MG63 (cell line): ENCODE data around the gene KCNQ1OT1. TPM values are rescaled to one million over a fixed set of nuclear protein-coding genes. Genes with fewer than 3 reads are reported as not detected.

ENCODE experiments used
- DNase-seq: peaks from one replicate; pipeline ENCODE4 v3.0.0-alpha.2; 2020
- H3K27me3 ChIP-seq: fragments of 250-450 bp; sonication (Bioruptor Pico); 2 replicates; pipeline ENCODE4 v1.5.1; 2020; ENCODE audit warnings: mild to moderate bottlenecking, moderate library complexity
- H3K36me3 ChIP-seq: fragments of 250-450 bp; sonication (Bioruptor Pico); 2 replicates; pipeline ENCODE4 v1.5.1; 2020; ENCODE audit warnings: mild to moderate bottlenecking, moderate library complexity
- H3K4me3 ChIP-seq: fragments of 250-450 bp; sonication (Bioruptor Pico); 2 replicates; pipeline ENCODE4 v1.5.1; 2020; ENCODE audit warnings: mild to moderate bottlenecking, moderate library complexity
- H3K9me3 ChIP-seq: fragments of 250-450 bp; sonication (Bioruptor Pico); 2 replicates; pipeline ENCODE4 v1.5.1; 2020; ENCODE audit warnings: mild to moderate bottlenecking, moderate library complexity
- total RNA-seq: library from RNA; depleted of rRNA; stranded (reverse); fragments of >200 nt; shearing (Covaris generic); gene quantifications from 2 replicates; pipeline ENCODE4 v1.2.3, GENCODE V29; 2014; ENCODE audit warnings: low replicate concordance

KCNQ1OT1 gene
- total RNA-seq, 1 experiment from 2014 or later: 0.16 TPM

DNA sequence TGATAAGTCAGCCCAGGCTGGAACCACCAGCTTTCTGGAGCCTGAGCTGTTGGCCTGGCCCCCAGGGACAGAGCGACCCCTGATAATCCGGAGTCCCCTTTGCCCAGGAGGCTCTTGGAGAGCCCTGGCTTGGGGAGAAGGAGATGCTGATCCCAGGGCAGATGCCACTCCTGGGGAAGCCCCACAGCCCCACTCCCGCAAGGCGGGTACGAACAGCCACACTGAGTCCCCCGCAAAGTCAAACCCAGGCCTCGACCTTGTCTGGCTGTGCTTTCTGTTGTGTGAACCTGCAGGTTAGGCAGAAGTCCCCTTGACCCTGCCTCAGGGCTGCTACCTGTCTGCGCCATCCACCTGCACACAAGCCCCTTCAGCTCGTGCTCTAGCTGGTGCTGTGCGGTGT is 108.0 kb downstream of the KCNQ1OT1 start:
- no peaks in the 10 kb centered on the region for H3K27me3 ChIP-seq
- H3K4me3 ChIP-seq: no peak overlapping the region
- no peaks in the 10 kb centered on the region for H3K9me3 ChIP-seq
- no peak for DNase-seq
- H3K36me3 ChIP-seq: no peaks in the 10 kb centered on the region

DNA sequence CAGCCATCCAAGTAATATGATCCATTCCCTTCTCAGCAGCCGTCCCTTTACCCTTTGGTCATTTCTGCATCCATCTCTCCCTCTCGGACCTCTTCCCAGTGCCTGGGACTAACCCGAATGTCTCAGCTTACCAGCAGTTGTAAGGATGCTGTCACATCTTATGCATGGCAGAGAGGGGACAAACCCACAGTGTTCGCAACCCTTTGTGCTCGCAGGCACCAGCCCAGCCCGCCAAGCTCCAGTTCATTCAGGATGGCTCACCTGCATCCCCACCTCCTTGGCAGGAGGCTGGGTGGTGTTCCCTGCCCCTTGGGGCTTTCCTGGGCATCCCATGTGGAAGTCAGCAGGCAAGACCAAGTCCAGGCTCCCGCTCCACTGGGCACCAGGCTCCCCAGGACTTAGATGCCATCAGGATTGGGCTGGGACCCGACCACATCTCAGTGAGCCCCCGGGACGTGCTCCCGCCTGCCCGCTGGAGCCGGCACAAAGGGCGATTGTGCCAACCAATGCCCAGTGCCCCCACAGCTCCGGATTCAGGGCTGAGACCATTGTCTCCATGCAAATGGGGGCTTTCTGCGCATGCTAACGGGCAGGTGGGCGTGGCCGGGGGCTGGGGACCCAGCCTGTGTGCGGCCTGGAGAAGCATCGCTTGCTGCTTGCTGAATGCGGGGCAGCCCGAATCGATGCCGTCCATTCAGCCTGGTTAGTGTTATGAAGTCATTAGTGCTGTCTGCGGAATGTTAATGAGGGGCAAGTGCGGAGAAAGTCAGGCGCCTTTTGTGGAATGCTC is 108.6 kb downstream of the KCNQ1OT1 start:
- H3K4me3 ChIP-seq: no peak overlapping the region
- no peaks in the 10 kb centered on the region for H3K27me3 ChIP-seq
- H3K9me3 ChIP-seq: no peaks in the 10 kb centered on the region
- no peak for DNase-seq
- H3K36me3 ChIP-seq: no peaks in the 10 kb centered on the region

DNA sequence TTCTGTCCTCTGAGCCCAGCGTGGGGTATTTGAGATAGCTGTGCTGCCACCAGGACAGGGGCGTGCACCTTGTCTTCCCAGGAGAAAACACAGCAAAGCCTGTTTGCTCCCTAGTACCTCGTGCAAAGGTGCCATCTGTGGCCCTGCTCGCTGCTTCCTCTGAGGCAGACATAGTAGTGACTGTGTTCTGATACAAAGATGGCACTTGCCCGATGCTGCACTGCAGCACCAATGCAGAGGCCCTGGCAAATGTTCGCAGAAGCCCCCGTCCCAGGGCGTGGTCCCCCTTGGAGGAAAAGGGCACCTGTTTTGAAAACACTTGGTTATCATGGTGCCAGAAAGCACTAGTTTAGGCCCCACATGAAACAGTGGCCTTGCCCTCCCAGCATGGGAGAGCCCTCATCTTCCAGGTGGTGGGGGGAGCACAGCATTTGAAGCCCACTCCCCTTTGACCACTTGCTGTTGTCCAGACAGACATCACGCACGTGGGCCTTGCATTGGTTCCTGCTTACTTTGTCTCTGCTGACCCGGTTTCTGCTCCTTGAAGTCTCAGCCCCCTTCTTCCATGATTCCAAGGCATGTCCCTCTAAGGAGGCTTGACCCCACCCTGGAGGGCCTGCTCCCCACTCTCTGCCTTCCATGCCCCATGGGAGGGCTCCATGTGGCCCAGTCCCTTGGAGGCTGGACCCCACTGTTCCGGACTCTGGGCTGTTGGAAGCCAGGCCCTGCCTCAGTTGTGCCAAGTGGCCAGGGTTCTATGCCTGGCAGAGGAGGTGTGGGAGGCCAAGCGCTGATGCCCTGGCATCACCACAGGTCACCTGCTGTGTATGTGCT is 109.4 kb downstream of the KCNQ1OT1 start:
- no peaks in the 10 kb centered on the region for H3K36me3 ChIP-seq
- DNase-seq: no peak
- H3K27me3 ChIP-seq: no peaks in the 10 kb centered on the region
- H3K9me3 ChIP-seq: no peaks in the 10 kb centered on the region
- H3K4me3 ChIP-seq: no peak overlapping the region

DNA sequence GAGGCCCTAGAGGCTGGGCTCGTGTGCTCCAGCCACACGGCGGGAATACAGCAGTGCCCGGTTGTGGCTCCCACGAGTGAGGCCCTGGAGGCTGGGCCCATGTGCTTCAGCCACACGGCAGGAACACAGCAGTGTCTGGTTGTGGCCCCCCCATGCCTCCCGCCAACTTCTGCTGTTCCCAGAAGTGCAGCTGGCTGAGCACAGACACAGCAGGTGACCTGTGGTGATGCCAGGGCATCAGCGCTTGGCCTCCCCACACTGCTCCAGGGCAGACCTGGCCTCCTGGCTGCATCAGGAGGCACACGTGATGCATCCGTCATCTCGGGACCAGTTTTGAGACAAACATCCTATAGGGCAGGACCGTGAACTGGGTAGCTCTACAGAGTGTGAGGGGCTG is 110.3 kb downstream of the KCNQ1OT1 start:
- H3K4me3 ChIP-seq: no peak overlapping the region
- DNase-seq: no peak
- no peaks in the 10 kb centered on the region for H3K27me3 ChIP-seq
- no peaks in the 10 kb centered on the region for H3K36me3 ChIP-seq
- H3K9me3 ChIP-seq: no peaks in the 10 kb centered on the region

DNA sequence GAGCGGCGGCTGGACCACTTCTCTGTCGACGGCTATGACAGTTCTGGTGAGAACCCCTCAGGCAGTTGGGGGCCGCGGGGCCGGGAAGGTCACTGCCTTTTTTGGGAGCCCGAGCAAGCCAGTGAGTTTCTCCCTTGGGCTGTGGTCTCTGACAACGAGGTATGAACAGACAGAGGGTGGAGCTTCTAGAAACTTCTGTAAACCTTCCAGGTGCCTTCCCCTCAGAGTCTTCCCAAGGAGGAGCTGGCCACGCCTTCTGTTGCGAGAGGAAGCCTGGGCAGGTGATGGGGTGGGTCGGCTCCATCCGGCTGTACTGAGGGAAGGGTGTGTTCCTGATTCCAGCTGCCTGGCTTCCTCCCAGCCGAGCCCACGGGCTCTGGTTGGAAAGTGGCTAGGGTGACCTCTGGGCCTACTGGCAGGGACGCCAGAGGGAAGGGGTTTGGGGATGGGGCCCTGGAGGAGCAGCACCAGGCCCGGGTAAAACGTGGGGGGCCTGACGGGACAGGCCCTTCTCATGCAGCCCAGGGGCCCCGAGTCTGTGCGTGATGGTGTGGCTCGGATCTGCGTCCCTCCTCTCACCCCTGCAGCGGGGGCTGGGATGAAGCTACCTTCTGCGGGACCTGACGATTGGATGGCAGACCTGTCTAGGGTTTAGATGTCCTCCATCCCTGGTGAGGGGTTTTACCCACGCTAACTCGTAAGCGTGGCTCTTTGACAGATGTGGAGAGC is 110.8 kb downstream of the KCNQ1OT1 start:
- DNase-seq: no peak
- Histone ChIP-seq H3K36me3 (no peaks in the 10 kb centered on the region), H3K4me3 (no peak overlapping the region), H3K27me3 (no peaks in the 10 kb centered on the region), H3K9me3 (no peaks in the 10 kb centered on the region)

DNA sequence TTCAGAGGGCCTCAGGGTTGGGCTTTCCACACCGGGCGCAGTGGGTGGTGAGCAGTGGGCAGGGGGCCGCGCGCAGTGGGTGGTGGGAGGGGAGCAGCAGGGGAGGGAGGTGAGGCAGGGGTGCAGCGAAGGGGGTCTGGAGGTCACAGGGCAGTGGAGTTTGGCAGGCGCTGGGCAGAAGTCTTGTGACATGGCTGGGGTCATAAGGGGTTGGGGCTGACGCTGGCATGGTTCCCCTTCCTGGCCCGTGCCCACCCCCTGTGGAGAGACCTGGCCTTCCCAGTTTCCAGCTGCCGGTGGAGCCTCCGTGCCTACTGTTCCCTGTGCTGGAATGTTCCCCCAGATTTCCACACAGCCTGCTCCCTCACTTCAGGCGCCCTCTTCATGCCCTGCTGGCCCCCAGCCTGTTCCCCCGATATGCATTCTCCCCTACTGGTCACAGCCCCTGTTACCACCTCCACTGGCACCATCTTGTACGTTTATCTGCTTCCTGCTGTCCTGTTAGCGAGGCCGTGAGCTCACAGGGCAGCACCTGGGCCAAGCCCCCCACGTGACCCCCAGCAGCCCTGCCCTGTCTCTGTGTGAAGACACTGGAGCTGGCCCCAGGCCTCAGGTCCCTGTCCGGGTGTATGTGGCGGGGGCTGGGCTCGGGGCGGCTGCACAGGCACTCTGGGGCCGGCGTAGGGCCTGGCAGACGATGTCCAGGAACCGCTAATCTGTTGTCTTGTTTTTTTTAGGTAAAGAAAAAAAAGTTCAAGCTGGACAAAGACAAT is 111.6 kb downstream of the KCNQ1OT1 start:
- DNase-seq: no peak
- H3K36me3 ChIP-seq: no peaks in the 10 kb centered on the region
- no peaks in the 10 kb centered on the region for H3K9me3 ChIP-seq
- no peak overlapping the region for H3K4me3 ChIP-seq
- no peaks in the 10 kb centered on the region for H3K27me3 ChIP-seq

DNA sequence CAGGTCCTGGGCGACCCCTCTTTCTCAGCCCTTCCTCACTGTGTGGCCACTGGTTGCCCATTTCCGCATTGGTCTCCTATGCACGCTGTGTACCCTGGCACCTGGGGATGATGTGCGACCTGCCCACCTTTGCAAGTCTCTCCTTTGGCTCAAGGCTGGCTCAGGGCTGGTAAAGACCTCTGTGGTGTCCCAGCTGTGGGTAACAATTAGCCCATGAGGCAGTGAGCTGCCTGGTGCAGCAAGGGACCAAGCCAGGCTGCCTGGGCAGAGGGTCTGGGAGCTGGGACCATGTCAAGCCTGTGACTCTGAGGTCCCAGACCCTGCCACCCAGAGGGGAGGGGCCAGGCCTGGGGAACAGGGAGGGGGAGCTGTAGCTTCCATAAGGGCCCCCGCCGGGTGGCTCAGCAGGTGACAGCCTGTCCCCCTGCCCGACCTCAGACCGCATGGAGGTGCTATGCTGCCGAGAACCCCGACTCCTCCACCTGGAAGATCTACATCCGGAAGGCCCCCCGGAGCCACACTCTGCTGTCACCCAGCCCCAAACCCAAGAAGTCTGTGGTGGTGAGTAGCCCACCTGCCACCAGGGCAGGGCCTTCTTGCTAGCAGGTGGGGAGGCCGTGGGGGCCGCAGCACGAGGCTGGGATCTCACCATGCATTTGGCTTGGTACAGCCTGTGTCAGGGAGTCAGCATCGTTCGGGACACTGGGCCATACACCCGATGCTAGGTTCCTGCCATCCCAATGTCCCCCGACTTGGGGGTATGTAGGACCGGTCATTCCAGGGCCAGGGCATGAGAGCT is 112.5 kb downstream of the KCNQ1OT1 start:
- no peak for DNase-seq
- H3K27me3 ChIP-seq: no peaks in the 10 kb centered on the region
- no peaks in the 10 kb centered on the region for H3K36me3 ChIP-seq
- H3K4me3 ChIP-seq: no peak overlapping the region
- H3K9me3 ChIP-seq: no peaks in the 10 kb centered on the region

DNA sequence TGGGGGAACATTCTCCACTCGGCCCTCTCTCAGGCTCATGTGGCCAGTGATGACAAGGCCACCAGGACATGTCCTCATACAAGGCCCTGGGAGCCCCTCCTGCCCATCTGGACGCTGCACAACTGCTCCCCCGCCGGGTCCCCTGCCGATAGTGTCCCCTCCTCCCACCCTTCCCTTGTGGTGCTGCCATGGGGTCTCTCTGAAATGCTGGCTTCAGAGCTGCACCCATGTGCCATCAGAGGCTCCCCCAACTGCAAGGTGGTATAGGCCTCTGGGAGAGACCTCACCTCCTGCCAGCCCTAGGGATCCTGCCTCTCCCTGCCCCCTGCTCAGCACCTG is 113.0 kb downstream of the KCNQ1OT1 start:
- Histone ChIP-seq H3K27me3 (no peaks in the 10 kb centered on the region), H3K4me3 (no peak overlapping the region), H3K36me3 (no peaks in the 10 kb centered on the region), H3K9me3 (no peaks in the 10 kb centered on the region)
- DNase-seq: no peak

DNA sequence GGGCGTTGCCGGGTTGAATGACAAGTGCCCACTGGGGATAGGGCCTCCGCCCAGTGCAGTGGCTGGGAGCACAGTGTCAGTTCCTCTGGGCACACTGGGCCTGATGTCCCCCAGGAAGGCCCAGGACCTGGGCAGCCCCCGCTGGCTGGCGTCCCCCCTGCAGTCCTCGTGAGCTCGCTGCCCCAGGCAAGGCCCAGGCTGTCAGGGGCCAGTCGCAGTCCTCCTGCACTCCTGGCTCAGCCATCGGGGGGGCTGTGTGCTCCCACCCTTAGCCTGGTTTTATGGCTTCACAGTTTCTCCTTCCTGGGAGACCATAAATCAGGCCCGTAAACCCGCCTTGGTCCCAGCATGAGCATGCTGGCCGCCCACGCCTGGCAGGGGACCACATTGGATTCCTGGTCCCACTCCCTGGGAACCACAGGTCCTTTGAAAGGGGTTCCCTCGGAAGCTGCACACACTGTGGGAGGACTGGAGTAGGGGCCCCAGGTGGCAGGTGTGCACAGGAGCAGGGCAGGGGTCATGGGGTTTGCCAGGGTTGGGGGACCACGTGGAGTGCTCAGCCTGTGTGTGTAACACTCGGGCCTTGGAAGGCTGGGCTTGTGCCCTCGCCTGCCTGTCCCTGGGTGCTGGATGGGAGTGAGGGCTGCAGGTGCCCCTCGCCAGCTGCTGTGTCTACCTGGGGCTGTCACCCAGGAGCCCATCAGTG is 113.6 kb downstream of the KCNQ1OT1 start:
- Histone ChIP-seq H3K4me3 (no peak overlapping the region), H3K36me3 (no peaks in the 10 kb centered on the region), H3K9me3 (no peaks in the 10 kb centered on the region), H3K27me3 (no peaks in the 10 kb centered on the region)
- DNase-seq: no peak

DNA sequence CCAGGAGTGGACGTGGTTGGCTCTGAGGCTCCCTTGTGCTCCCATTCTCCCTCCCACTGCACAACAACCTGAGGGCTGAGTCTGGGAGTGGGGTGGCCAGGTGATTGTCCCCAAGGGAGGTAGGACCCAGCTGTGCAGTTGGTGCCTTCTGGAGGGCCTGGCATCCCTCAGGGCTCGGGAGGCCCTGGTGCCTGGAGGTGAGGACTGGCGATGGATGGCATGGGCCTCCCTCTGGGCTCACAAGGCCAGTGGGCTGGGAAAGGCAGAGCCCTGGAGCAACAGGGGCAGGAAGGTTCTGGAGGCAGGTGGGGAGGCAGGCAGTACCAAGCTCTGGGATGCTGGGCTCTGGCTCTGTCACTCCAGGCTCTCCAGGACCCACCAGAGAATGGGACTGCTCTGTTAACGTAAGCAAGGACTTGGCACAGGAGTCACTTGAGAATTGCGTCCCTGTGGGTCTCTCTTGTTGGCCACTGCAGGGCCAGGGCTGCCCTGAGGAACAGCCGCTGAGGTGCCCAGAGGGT is 114.2 kb downstream of the KCNQ1OT1 start:
- Histone ChIP-seq H3K9me3 (no peaks in the 10 kb centered on the region), H3K36me3 (no peaks in the 10 kb centered on the region), H3K4me3 (no peak overlapping the region), H3K27me3 (no peaks in the 10 kb centered on the region)
- DNase-seq: no peak

DNA sequence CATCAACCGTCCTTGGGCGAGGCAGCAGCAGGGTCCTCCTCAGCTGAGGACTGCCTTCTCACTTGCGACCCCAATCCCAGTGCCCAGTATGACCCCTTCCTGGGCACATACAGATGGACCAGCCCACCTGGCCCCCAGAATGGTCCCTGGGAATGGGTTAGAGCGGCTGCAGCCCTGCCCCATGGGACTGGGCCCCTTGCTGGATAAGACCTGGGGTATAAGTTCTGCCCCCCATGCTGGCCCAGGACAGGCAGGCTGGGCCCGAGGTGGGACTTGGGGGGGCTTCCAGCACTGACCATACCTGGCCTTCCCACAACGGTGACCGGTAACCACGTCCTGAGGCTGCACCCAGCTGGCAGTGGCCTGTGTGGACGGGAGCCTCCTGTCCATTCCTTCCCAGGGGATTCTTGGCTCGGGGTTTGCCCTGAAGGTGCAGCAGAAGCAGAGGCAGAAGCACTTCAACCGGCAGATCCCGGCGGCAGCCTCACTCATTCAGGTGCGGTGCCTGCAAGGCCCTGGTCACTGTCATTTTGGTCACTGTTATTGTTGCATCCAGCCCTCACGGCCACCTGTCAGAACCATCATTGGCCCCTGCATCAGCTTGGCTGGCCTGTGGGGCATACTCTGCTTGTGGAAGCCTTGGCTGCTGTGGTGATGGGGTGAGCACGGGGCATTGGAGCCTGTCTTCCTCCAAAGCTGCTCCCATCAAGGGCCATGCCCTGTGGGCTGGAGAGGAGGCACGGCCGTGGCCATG is 114.8 kb downstream of the KCNQ1OT1 start:
- Histone ChIP-seq H3K36me3 (no peaks in the 10 kb centered on the region), H3K27me3 (no peaks in the 10 kb centered on the region), H3K4me3 (no peak overlapping the region), H3K9me3 (no peaks in the 10 kb centered on the region)
- DNase-seq: no peak

DNA sequence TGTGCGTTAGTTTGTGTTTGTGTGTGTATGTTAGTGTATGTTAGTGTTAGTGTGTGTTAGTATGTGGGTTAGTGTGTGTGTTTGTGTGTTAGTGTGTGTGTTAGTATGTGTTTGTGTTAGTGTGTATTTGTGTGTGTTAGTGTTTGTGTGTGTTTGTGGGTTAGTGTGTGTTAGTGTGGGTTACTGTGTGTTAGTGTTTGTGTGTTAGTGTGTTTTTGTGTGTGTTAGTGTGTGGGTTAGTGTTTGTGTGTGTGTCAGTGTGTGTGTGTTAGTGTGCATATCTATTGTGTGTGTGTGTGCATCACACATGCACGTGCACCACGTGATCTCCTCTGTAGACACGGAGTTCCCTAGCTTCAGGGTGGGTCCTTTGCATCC is 115.4 kb downstream of the KCNQ1OT1 start:
- DNase-seq: no peak

DNA sequence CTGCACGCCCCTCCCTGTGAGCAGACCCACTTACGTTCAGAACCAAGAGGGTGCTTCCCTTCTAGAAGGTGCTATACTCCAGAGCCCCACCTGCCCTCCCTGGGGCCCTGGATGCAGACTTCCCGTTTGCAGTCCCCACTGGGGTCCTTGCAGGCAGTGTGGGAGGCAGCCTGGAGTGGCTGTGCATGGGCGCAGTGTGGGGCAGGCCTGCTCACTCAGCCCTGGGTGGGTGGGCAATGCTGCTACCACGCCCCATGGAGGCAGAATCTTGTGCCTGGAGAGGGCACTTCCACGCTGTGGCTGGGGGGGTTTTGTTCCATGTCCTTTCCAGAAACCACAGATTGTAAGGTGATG is 116.2 kb downstream of the KCNQ1OT1 start:
- H3K36me3 ChIP-seq: no peaks in the 10 kb centered on the region
- H3K9me3 ChIP-seq: no peaks in the 10 kb centered on the region
- no peak overlapping the region for H3K4me3 ChIP-seq
- no peaks in the 10 kb centered on the region for H3K27me3 ChIP-seq
- DNase-seq: no peak

More for the DNA sequence above, 115.4 kb downstream of the KCNQ1OT1 start:
- H3K27me3 ChIP-seq: no peaks in the 10 kb centered on the region
- no peaks in the 10 kb centered on the region for H3K36me3 ChIP-seq
- H3K4me3 ChIP-seq: no peak overlapping the region
- no peaks in the 10 kb centered on the region for H3K9me3 ChIP-seq

DNA sequence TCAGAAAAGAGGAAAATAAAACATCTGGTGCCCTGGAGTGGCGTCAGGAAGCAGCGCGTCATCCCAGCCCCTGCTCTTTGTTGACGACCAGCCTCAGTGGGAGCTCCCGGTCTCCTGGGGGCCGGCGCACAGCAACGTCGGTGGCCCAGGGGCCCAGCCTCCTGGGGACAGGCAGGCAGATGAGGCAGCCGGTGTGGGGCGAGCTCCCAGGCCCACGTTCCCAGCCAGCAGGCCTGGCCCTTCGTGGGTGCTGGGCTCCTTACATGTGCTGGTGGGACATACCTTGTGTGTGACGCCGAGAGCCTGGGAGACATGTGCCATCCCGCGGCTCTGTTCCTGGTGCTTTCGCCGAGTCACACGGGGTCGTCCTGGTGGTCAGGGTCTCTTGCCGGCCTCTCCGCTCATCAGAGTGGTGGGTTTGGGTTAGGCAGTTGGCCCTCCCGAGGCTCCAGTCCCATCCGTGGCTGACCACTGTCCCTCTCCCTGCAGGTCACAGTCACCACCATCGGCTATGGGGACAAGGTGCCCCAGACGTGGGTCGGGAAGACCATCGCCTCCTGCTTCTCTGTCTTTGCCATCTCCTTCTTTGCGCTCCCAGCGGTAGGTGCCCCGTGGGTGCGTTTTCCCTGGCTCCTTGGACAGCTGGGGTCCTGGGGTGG is 116.7 kb downstream of the KCNQ1OT1 start:
- Histone ChIP-seq H3K4me3 (no peak overlapping the region), H3K27me3 (no peaks in the 10 kb centered on the region), H3K9me3 (no peaks in the 10 kb centered on the region), H3K36me3 (no peaks in the 10 kb centered on the region)
- DNase-seq: no peak
